Activated T-helper 2 cell treated with anti-CD3 and anti-CD28 coated beads, Interferon-gamma antibody, Interleukin-2, Interleukin-4, amounts not matched to agents 10 μg/mL and 5 μg/mL and 100 μg/mL, durations not matched to agents 14 hours and 24 hours and 36 hours (primary cell): ENCODE results near the gene RAB40AL. TPM values are rescaled to one million over a fixed set of nuclear protein-coding genes. Genes with fewer than 3 reads are reported as not detected.
"Not testable (repeated sequence)": the region's sequence is repeated elsewhere in the genome, so short reads cannot be mapped to it uniquely, and the experiment has no call there.

ENCODE experiments used
- DNase-seq: peaks from one replicate; pipeline ENCODE4 v3.0.0; 2021; ENCODE audit warnings: low spot score
- H3K27ac Mint-ChIP-seq: one replicate; pipeline ENCODE4 v1.8.0; 2021; ENCODE audit warnings: mixed read lengths
- H3K27me3 Mint-ChIP-seq: one replicate; pipeline ENCODE4 v1.8.0; 2021; ENCODE audit warnings: low read depth, mixed read lengths
- H3K36me3 Mint-ChIP-seq: one replicate; pipeline ENCODE4 v1.8.0; 2021; ENCODE audit warnings: low read depth, mixed read lengths
- H3K4me1 Mint-ChIP-seq: one replicate; pipeline ENCODE4 v1.8.0; 2021; ENCODE audit warnings: low read depth, mixed read lengths
- H3K4me3 Mint-ChIP-seq: one replicate; pipeline ENCODE4 v1.8.0; 2021; ENCODE audit warnings: low read depth, mild to moderate bottlenecking, moderate library complexity, mixed read lengths
- H3K9me3 Mint-ChIP-seq: one replicate; pipeline ENCODE4 v1.8.0; 2021; ENCODE audit warnings: mixed read lengths
- intact Hi-C: fragments of 100-400 bp; cut with micrococcal nuclease; formaldehyde crosslinking; loops from one replicate; pipeline ENCODE4 v1.15.1; 2023
- total RNA-seq: library from RNA; stranded (reverse); gene quantifications from 2 replicates; pipeline ENCODE4 v1.2.3, GENCODE V29; 2022

Gene RAB40AL
- total RNA-seq, 1 donor from 2014 or later: 0.30 TPM

DNA sequence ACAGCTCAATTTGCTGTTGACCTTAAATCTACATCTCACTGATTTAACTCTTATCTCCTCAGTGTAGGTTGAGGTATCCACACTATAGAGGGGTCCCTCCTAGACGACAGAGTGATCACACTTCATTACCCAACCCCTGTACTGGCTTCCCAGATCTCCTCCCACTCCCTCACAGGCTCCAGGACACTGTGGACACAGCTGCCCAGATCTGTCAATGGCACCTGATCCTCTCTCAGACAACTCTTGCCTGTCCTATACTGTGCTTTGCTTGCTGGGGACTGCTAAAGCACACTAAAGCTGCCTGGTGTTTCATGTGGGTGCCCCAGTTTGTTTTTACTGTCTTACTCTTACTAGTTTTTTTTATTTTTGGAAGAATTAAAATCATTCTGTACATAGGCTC, 27.9 kb downstream of the RAB40AL start:
- intact Hi-C loops: no loop called here
- no peaks in the 10 kb centered on the region for H3K4me1 Mint-ChIP-seq
- H3K36me3 Mint-ChIP-seq: no peaks in the 10 kb centered on the region
- no peak overlapping the region for H3K4me3 Mint-ChIP-seq
- DNase-seq: no peak
- H3K27ac Mint-ChIP-seq: no peak overlapping the region
- H3K9me3 Mint-ChIP-seq: peaks cover 9% of the 10 kb centered on the region
- H3K27me3 Mint-ChIP-seq: no peaks in the 10 kb centered on the region

DNA sequence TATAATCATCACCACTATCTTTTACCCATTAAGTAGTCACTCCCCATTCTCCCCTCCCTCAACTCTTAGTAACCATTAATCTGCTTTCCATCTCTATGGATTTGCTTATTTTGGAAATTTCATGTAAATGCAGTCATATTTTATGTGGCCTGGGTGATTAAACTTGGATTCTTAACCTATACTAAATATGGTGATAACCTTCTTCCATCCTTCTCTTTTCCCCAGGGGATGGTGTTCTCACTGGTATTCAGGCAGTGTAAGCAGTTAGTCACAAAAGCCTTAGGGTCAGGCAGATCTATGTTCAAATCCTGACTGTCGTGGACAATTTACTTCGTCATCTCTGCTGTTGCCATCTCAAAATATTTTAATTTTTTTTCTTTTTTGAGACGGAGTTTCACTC, 29.6 kb downstream of the RAB40AL start:
- H3K36me3 Mint-ChIP-seq: no peaks in the 10 kb centered on the region
- no peak overlapping the region for H3K4me3 Mint-ChIP-seq
- intact Hi-C loops: no loop called here
- peaks cover 18% of the 10 kb centered on the region for H3K9me3 Mint-ChIP-seq
- no peaks in the 10 kb centered on the region for H3K27me3 Mint-ChIP-seq
- no peaks in the 10 kb centered on the region for H3K4me1 Mint-ChIP-seq
- no peak for DNase-seq
- no peak overlapping the region for H3K27ac Mint-ChIP-seq

DNA sequence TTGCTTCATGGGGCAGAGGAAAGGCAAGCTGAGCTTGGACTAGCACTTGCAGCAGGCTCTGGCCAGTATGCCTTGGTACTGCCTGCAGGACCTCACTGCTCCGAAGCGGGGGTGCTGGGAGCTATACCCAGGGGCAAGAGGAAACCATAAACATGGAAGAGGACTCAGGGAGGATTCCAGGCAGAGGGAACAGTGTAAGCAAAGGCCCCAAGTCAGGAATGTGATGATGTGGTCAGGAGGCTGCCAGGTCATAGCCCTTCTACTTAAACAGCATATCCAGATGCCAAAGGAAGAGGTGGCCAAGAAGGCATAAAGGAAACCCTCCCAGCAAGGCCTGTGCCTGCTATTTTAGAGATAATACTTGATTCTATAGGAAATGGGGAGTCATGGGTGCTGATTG, 31.1 kb downstream of the RAB40AL start:
- Mint-ChIP-seq H3K36me3 (no peaks in the 10 kb centered on the region), H3K27me3 (no peaks in the 10 kb centered on the region), H3K4me3 (no peak overlapping the region), H3K9me3 (peaks cover 24% of the 10 kb centered on the region), H3K4me1 (no peaks in the 10 kb centered on the region), H3K27ac (no peak overlapping the region)
- DNase-seq: no peak
- intact Hi-C loops: no loop called here

DNA sequence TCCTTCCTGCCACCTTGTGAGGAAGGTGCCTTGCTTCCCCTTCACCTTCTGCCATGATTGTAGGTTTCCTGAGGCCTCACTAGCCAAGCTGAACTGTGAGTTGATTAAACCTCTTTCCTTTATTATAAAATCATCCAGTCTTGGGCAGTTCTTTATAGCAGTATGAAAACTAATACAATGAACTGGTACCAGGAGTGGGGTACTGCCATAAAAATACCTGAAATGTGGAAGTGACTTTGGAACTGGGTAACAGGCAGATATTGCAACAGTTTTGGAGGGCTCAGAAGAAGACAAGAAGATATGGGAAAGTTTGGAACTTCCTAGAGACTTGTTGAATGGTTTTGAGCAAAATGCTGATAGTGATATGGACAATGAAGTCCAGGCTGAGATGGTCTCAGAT, 34.5 kb downstream of the RAB40AL start:
- H3K4me1 Mint-ChIP-seq, H3K4me3 Mint-ChIP-seq, H3K27ac Mint-ChIP-seq, H3K36me3 Mint-ChIP-seq, DNase-seq, H3K27me3 Mint-ChIP-seq, intact Hi-C loops: not testable (repeated sequence)
- H3K9me3 Mint-ChIP-seq: peaks cover 31% of the 10 kb centered on the region

DNA sequence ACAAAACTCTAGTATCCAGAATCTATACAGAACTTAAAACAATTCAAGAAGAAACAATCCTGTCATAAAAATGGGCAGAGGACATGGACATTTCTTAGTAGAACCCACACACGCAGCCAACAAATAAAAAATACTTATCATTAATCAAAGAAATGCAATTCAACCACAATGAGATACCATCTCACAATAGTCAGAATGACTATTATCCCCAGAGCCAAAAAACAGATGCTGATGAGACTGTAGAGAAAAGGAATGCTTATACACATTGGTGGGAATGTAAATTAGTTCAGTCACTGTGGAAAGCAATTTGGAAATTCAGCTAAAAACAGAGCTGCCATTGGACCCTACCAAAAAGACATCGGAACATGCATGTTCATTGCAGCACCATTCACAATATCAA, 37.9 kb downstream of the RAB40AL start:
- no peak for DNase-seq
- no peaks in the 10 kb centered on the region for H3K27me3 Mint-ChIP-seq
- no peaks in the 10 kb centered on the region for H3K4me1 Mint-ChIP-seq
- no peaks in the 10 kb centered on the region for H3K36me3 Mint-ChIP-seq
- intact Hi-C loops: no loop called here
- H3K4me3 Mint-ChIP-seq: no peak overlapping the region
- no peak overlapping the region for H3K27ac Mint-ChIP-seq
- peaks cover 22% of the 10 kb centered on the region for H3K9me3 Mint-ChIP-seq

DNA sequence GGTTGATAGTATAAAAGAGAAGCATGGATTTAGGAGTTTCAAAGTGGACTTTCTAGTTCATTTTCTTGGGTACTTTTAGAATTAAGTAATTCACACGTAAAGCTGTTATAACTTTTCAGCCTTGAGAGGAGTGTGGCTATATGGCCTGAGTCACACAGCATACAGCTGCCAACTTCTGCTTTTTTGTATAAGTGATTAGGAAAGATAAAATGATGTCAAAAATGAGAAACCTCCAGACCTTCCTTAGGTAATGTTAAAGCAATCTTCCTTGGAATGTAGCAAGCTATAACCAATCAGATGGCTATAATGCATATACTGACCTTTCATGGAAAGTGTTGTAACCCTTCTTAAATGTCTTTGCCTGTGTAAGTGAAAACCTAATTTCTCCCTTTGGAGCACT, 39.2 kb downstream of the RAB40AL start:
- no peaks in the 10 kb centered on the region for H3K4me1 Mint-ChIP-seq
- no peaks in the 10 kb centered on the region for H3K27me3 Mint-ChIP-seq
- intact Hi-C loops: no loop called here
- H3K9me3 Mint-ChIP-seq: peaks cover 16% of the 10 kb centered on the region
- no peaks in the 10 kb centered on the region for H3K36me3 Mint-ChIP-seq
- DNase-seq: no peak
- no peak overlapping the region for H3K27ac Mint-ChIP-seq
- H3K4me3 Mint-ChIP-seq: no peak overlapping the region

DNA sequence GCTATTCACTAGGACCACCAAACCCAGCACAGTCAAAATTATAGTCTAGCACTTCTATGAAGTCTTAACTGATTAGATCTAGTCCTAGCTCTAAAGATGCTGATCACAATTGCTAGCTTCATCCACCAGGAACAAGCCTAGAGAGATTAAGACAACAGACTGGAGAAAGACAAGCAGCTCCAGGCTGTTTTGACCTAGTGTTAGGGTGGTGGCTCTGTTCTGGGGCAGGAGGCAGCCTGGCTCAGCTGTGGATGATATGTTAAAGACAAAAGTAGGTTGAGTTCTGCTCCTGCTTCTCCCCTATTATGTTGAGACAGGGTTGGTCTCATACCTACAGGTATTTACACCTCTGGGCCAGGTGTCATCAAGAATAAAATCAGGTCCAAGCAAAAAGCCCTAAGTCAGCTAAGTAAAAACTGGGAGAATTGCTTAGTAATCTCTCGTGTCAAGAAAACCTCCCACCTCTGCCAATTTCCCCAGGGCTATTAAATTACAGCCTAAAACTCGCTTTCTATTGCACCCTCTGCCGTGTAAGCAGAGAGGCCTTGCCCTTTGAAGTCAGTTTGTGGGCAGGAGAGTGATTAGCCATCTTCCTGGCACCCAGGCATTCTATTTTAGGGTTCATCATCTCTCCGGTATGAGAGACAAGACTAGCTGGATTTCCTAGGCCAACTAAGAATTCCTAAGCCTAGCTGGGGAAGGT, 39.9 kb downstream of the RAB40AL start:
- Mint-ChIP-seq H3K27me3 (no peaks in the 10 kb centered on the region), H3K36me3 (no peaks in the 10 kb centered on the region), H3K4me1 (no peaks in the 10 kb centered on the region), H3K9me3 (peaks cover 10% of the 10 kb centered on the region), H3K4me3 (no peak overlapping the region), H3K27ac (no peak overlapping the region)
- DNase-seq: no peak
- intact Hi-C loops: no loop called here

DNA sequence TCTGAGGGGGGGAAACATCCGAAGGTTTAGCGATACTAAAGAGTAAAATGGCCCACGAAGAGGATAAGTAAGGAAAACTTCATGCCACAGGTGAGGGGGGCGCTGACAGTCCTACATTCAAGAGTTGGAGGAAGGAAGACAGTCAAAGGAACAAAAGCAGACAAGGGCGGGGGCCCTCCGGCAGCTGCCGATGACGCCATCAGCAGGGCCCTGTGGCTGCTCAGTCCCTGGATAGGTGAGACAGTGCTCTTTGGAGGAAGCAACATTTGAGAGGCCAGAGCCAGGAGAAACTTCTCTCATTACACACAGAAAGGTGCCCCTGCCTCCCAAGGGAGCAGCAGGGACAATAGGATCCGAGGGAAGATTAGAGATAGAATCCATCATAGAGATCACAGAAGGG, 41.5 kb downstream of the RAB40AL start:
- Mint-ChIP-seq H3K9me3 (peaks cover 3% of the 10 kb centered on the region), H3K27me3 (no peaks in the 10 kb centered on the region), H3K4me1 (no peaks in the 10 kb centered on the region), H3K27ac (no peak overlapping the region), H3K4me3 (no peak overlapping the region), H3K36me3 (no peaks in the 10 kb centered on the region)
- intact Hi-C loops: no loop called here
- no peak for DNase-seq

DNA sequence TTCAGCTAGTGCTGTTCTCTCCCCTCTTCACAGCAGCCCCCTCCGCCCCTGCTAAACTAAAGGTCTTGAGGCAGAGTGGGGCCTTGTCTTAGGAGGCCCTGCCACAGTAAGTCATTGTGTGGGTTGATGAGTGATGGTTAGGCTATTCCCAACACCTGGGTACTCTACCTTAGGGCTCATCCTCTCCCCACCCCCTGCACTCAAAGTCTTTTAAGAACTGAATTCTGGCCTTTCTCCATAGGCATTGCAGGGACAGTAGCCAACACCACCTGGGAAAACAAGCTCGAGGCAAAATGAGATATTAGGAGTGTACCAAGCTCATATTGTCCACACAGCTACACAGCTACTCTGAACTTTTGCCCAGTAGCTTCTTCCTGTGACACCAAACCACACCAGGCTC, 42.5 kb downstream of the RAB40AL start:
- Mint-ChIP-seq H3K4me1 (no peaks in the 10 kb centered on the region), H3K27ac (no peak overlapping the region), H3K4me3 (no peak overlapping the region), H3K9me3 (no peaks in the 10 kb centered on the region), H3K27me3 (no peaks in the 10 kb centered on the region), H3K36me3 (no peaks in the 10 kb centered on the region)
- DNase-seq: no peak
- intact Hi-C loops: no loop called here

DNA sequence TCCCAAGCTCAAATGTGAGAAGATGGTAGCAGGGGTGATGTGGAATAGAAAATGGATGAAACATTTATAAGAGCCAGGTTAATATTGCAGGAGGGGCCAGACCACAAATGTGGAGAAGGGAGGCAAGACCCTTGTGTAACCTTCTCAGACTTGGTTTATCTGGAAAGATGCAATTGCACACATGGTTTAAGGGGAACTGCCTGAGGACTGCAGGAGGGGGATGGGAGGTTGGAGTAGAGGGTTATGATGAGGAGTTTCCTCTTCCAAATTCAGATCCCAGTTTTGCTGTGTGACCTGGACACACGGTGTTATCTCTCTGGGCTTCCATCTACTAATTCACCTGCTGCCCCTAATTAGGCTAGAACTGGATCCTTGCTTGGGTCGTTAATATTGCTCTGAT, 46.1 kb downstream of the RAB40AL start:
- no peak overlapping the region for H3K27ac Mint-ChIP-seq
- H3K4me1 Mint-ChIP-seq: no peaks in the 10 kb centered on the region
- H3K27me3 Mint-ChIP-seq: no peaks in the 10 kb centered on the region
- H3K36me3 Mint-ChIP-seq: no peaks in the 10 kb centered on the region
- no peak for DNase-seq
- no peak overlapping the region for H3K4me3 Mint-ChIP-seq
- no peaks in the 10 kb centered on the region for H3K9me3 Mint-ChIP-seq
- intact Hi-C loops: no loop called here

DNA sequence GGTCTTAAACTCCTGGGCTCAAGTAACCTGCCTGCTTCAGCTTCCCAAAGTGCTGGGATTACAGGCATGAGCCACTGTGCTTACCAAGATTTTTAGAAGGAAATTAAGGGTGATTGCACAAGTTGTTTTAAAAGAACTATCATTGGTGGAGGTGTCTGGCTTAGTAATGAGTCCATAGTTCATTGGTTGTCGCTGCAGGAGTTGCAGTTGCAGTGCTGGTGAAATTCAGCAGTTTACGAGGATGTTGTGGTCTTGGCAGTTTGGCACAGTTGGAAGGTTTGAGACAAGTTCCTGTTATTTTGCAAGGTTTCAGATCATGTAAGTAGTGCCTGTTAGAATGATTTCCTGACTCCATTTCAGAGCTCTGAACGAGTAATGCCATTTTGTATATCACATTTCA, 48.1 kb downstream of the RAB40AL start:
- no peak overlapping the region for H3K4me3 Mint-ChIP-seq
- no peaks in the 10 kb centered on the region for H3K27me3 Mint-ChIP-seq
- H3K4me1 Mint-ChIP-seq: no peaks in the 10 kb centered on the region
- no peak for DNase-seq
- H3K36me3 Mint-ChIP-seq: no peaks in the 10 kb centered on the region
- intact Hi-C loops: no loop called here
- H3K27ac Mint-ChIP-seq: no peak overlapping the region
- H3K9me3 Mint-ChIP-seq: no peaks in the 10 kb centered on the region

Other genes with a start within 250 kb of the RAB40AL start
- 0.23 and 0.32 TPM in 2 replicates for gene GPRASP2, start 224.8 kb upstream of the RAB40AL start, total RNA-seq
- 0.71 and 1.4 TPM in 2 replicates for gene GPRASP3, start 216.5 kb upstream of the RAB40AL start, total RNA-seq
- gene BEX1, start 126.9 kb downstream of the RAB40AL start, total RNA-seq: not detected in 2 replicates
- gene NXF3, start 155.9 kb downstream of the RAB40AL start, total RNA-seq: not detected in 2 replicates